ENCODE results near the gene FNDC1.
"Not testable (repeated sequence)": the region's sequence is repeated elsewhere in the genome, so short reads cannot be mapped to it uniquely, and the experiment has no call there.

FNDC1 gene

GRCh38 chr6:159268511-159268910 lies 99.3 kb downstream of the FNDC1 start:
- DNase-seq (ENCODE audit: low read depth): no peak
- no peak for TF ChIP-seq CTCF (IDR thresholded peaks at IDR 0.05; ENCODE audit: insufficient read depth, low read depth, low read length, missing control alignments)
- no peak overlapping the region for H3K4me3 ChIP-seq (ENCODE audit: low read length)

- no peak overlapping the region for H3K4me3 ChIP-seq (ENCODE audit: low read length)
- DNase-seq (ENCODE audit: low read depth): no peak
- no peak for TF ChIP-seq CTCF (IDR thresholded peaks at IDR 0.05; ENCODE audit: insufficient read depth, low read depth, low read length, missing control alignments)
Measured at GRCh38 chr6:159271257-159271656, 102.1 kb downstream of the FNDC1 start.

- H3K4me3 ChIP-seq (ENCODE audit: low read length): no peak overlapping the region
- DNase-seq (ENCODE audit: low read depth): no peak
- no peak for TF ChIP-seq CTCF (IDR thresholded peaks at IDR 0.05; ENCODE audit: insufficient read depth, low read depth, low read length, missing control alignments)
Measured at GRCh38 chr6:159278626-159279025, 109.4 kb downstream of the FNDC1 start.

GRCh38 chr6:159279790-159280277 lies 110.6 kb downstream of the FNDC1 start:
- DNase-seq (ENCODE audit: low read depth): peak; percentile 73

GRCh38 chr6:159282421-159282820 lies 113.2 kb downstream of the FNDC1 start:
- H3K4me3 ChIP-seq (ENCODE audit: low read length): no peak overlapping the region
- DNase-seq (ENCODE audit: low read depth): no peak
- no peak for TF ChIP-seq CTCF (IDR thresholded peaks at IDR 0.05; ENCODE audit: insufficient read depth, low read depth, low read length, missing control alignments)

More at GRCh38 chr6:159279790-159280277, 110.6 kb downstream of the FNDC1 start:
- H3K4me3 ChIP-seq (ENCODE audit: low read length): no peak overlapping the region
- TF ChIP-seq CTCF (IDR thresholded peaks at IDR 0.05; ENCODE audit: insufficient read depth, low read depth, low read length, missing control alignments): no peak

GRCh38 chr6:159284661-159285060 lies 115.5 kb downstream of the FNDC1 start:
- H3K4me3 ChIP-seq (ENCODE audit: low read length): not testable (repeated sequence)

GRCh38 chr6:159298840-159299239 lies 129.6 kb downstream of the FNDC1 start:
- H3K4me3 ChIP-seq (ENCODE audit: low read length): no peak overlapping the region
- no peak for TF ChIP-seq CTCF (IDR thresholded peaks at IDR 0.05; ENCODE audit: insufficient read depth, low read depth, low read length, missing control alignments)
- no peak for DNase-seq (ENCODE audit: low read depth)

More at GRCh38 chr6:159284661-159285060, 115.5 kb downstream of the FNDC1 start:
- DNase-seq (ENCODE audit: low read depth): not testable (repeated sequence)
